GM12873 (cell line): ENCODE measurements around the gene FHOD3.

Experiments used
- CTCF ChIP-seq: IDR thresholded peaks from 2 replicates; pipeline ENCODE4 v1.5.1; 2012; ENCODE audit warnings: low read depth, mild to moderate bottlenecking, moderate library complexity, low read length, control low read depth; ENCODE audit not compliant: insufficient read depth; ENCODE audit errors: missing control alignments

The FHOD3 gene

GRCh38 chr18:36441426-36442240 lies 144.1 kb downstream of the FHOD3 start:
- no peak for TF ChIP-seq CTCF

- TF ChIP-seq CTCF = no peak
These were observed 145.2 kb downstream of the FHOD3 start for GRCh38 chr18:36442717-36443116.

- no peak for TF ChIP-seq CTCF
These were observed 148.5 kb downstream of the FHOD3 start for GRCh38 chr18:36446059-36446458.

GRCh38 chr18:36448384-36449290 lies 151.1 kb downstream of the FHOD3 start:
- no peak for TF ChIP-seq CTCF

- no peak for TF ChIP-seq CTCF
These were observed 151.9 kb downstream of the FHOD3 start for GRCh38 chr18:36449451-36449850.

- no peak for TF ChIP-seq CTCF
These were observed 152.8 kb downstream of the FHOD3 start for GRCh38 chr18:36450264-36450663.
